Fibroblast of the aortic adventitia (primary cell): ENCODE measurements around the gene MAP7D2. TPM values are rescaled to one million over a fixed set of nuclear protein-coding genes. Genes with fewer than 3 reads are reported as not detected.
"Not testable (repeated sequence)": the region's sequence is repeated elsewhere in the genome, so short reads cannot be mapped to it uniquely, and the experiment has no call there.

Source experiments
- DNase-seq: peaks from one replicate; pipeline ENCODE4 v3.0.0-alpha.2; 2010; ENCODE audit warnings: low read depth
- H3K4me3 ChIP-seq: 2 replicates; pipeline ENCODE4 v1.5.1; 2011; ENCODE audit warnings: low read depth, mild to moderate bottlenecking, control low read depth, low read length, moderate library complexity
- total RNA-seq: library from RNA; depleted of rRNA; stranded (reverse); fragments of >200 nt; gene quantifications from 2 replicates; pipeline ENCODE4 v1.2.3, GENCODE V29; 2012; ENCODE audit warnings: low replicate concordance
- TF ChIP-seq, protein P1 (sequence below): IDR thresholded peaks from 2 replicates; pipeline ENCODE4 v1.5.1; 2011; ENCODE audit warnings: mild to moderate bottlenecking, low read length, control low read depth, inconsistent platforms; ENCODE audit not compliant: insufficient read depth

MAP7D2 gene
- total RNA-seq, 1 donor: 0.18 TPM

DNA sequence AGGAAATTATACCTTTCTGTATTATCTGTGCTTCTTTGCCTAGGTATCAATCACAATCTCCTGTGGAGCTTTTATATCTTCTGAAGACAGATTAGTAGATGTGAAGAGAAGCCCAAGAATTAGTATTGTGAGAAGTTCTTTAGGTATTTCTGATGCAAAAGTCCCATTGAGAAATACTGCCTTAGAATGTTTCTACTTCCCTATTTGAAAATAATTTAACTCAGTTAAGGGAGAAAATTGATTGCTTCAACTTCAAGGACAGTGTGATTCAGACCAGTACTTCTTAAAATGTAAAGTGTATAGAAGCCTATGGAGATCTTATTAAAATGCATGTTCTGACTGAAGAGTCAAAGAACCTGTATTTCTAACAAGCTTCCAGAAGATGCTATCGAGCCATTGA, 16.0 kb upstream of the MAP7D2 start:
- no peak overlapping the region for H3K4me3 ChIP-seq
- TF ChIP-seq, protein P1, sequence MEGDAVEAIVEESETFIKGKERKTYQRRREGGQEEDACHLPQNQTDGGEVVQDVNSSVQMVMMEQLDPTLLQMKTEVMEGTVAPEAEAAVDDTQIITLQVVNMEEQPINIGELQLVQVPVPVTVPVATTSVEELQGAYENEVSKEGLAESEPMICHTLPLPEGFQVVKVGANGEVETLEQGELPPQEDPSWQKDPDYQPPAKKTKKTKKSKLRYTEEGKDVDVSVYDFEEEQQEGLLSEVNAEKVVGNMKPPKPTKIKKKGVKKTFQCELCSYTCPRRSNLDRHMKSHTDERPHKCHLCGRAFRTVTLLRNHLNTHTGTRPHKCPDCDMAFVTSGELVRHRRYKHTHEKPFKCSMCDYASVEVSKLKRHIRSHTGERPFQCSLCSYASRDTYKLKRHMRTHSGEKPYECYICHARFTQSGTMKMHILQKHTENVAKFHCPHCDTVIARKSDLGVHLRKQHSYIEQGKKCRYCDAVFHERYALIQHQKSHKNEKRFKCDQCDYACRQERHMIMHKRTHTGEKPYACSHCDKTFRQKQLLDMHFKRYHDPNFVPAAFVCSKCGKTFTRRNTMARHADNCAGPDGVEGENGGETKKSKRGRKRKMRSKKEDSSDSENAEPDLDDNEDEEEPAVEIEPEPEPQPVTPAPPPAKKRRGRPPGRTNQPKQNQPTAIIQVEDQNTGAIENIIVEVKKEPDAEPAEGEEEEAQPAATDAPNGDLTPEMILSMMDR: no peak
- DNase-seq: no peak

DNA sequence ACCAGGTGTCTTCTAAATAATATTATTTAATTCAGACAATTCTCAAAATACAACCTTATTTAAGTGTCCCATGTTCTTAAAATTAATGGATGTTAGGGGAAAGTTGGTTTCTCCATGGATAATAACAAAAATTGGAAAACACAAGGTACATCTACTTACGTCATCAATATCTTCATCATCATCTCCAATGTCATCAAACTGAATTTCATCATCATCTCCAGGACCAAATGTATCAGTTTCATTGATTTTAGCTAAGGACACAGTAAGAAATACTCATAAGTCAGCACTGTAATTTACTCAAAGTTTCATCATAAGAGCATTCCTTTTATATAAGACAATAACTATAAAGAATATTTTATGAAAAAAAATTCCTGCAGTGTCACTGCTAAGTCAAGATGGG, 13.7 kb upstream of the MAP7D2 start:
- TF ChIP-seq, protein P1: no peak
- H3K4me3 ChIP-seq: no peak overlapping the region
- DNase-seq: peak; percentile 43

DNA sequence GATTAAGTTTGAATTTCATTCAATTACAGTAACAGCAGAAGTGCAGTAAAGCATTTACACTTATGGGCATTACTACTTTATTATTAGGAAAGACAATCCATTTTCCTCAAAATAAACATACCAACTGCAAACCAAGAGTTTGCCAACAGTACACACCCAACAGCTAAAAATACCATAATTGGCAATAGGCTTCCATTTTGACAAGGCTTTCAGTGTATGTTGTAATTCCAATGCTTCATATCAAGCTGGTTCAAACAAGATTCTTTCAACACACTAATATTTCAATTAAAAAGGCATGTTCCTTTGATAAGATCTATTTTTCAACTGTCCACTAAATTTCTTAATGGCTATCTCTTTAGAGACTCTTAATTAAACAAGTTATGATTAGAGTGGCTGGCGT, 12.8 kb upstream of the MAP7D2 start:
- no peak overlapping the region for H3K4me3 ChIP-seq
- peak; percentile 52 for DNase-seq
- TF ChIP-seq, protein P1: no peak

DNA sequence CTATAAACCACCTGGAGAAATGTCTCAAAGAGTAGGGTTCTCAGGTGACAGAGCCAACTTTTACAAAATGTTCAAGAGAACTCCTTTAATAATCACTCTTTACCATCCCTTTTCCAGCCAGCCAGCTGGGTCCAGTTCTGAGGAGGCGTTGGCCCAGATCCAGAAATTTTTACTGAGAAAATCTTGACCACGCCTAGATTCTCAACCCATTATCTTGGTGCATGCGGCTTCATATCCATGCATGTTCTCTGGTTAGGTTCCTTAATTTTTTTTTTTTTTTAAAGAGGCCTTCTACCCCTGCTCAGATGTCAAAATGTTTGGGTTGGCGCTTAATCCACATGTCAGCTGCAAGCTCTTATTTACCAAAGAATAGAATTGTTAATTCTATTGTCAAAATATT, 12.0 kb upstream of the MAP7D2 start:
- TF ChIP-seq, protein P1: no peak
- H3K4me3 ChIP-seq: no peak overlapping the region
- peak; percentile 52 for DNase-seq

DNA sequence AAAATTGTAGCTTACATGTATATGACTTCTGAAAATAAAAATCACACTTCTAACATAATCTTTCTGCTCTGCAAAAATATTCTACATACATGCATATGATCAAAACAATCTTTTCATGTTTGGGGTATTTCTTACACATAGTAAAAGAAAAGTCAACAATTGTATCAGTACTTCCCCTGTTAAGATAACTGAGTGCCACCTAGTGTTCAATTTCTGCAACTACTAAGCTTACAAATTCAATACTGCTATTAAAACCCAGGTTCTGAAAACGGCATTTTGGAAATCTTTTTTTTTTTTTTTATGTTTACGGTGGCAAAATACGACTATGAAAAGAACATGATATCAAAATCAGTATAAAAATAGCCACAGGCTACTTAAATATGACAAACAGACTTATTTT, 10.7 kb upstream of the MAP7D2 start:
- H3K4me3 ChIP-seq, DNase-seq: not testable (repeated sequence)
- TF ChIP-seq, protein P1: peak; percentile 34

DNA sequence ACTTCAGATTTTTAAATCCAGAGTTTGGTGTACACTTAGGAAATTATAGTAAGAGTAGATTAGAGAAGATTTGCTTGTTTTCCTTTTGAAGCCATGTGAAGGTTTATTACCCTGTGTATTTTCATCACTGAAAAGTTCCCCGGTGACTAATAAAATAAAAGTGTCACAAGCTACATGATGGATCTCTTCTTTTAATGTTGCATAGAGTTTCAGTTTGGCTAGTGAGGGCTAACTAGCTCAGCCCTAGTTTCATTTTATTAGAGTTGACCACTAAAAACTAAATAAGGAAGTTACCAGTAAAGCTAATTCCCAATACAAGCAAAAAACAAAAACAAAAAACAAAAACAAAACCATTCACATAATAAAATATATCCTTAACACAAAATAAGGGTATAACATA, 10.1 kb upstream of the MAP7D2 start:
- not testable (repeated sequence) for DNase-seq, H3K4me3 ChIP-seq

DNA sequence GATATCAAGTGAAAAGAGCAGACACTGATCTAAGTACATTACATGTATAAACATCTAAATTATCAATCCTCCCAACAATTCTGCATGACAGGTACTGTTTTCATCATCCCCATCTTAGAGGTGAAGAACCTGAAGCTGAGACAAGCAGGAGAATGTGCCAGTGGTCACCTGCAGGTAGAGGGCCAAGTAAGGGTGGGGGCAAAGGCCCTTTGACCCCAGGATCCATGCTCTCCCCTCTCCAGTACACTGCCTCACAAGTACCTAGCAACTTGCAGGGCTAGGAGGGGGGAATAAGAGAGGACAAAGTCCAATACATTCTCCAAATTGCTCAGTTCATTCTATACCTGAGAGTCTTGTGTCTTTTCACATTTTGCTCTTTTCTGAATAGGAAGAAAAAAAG, 8.3 kb upstream of the MAP7D2 start:
- TF ChIP-seq, protein P1: no peak
- no peak overlapping the region for H3K4me3 ChIP-seq
- no peak for DNase-seq
